Stomach (tissue), 4 donors: Measurements from ENCODE around the gene CMTM6.

ENCODE experiments used
- CTCF ChIP-seq, 7 experiments: fragments of 450-650 bp in 4 of 7; fragments of 200-600 bp in 3 of 7; sonication (generic) in 3 of 7; IDR thresholded peaks; one replicate each; pipeline ENCODE4 v1.5.1; 2016 to 2019; ENCODE audit warnings: antibody characterized with exemption in 7 of 7, control low read depth in 2 of 7, mild to moderate bottlenecking in 1 of 7
- POLR2A ChIP-seq, 4 donors: fragments of 450-650 bp; IDR thresholded peaks; one replicate each; pipeline ENCODE4 v1.6.1; 2016; ENCODE audit warnings: antibody characterized with exemption in 4 of 4, control low read depth in 2 of 4, mild to moderate bottlenecking in 1 of 4, moderate library complexity in 1 of 4

GRCh38 chr3:32551496-32551895 is 48.8 kb upstream of the CMTM6 start:
- TF ChIP-seq POLR2A (IDR thresholded peaks at IDR 0.05) (no peak), CTCF (IDR thresholded peaks at IDR 0.05) (no peak)
